PFSK-1 (cell line): ENCODE measurements around the gene HOXA9.

Experiments
- FOXP2 ChIP-seq: optimal IDR thresholded peaks from 2 replicates; pipeline ENCODE3; 2011; ENCODE audit warnings: borderline replicate concordance, control low read depth, inconsistent platforms; ENCODE audit not compliant: insufficient read depth; ENCODE audit errors: extremely low read length, extremely low read depth
- POLR2AphosphoS5 ChIP-seq: IDR thresholded peaks from 2 replicates; pipeline ENCODE4 v1.6.1; 2012; ENCODE audit warnings: low read depth, mild to moderate bottlenecking, control low read depth, low read length, moderate library complexity
- SIN3A ChIP-seq: IDR thresholded peaks from 2 replicates; pipeline ENCODE4 v1.6.1; 2012; ENCODE audit warnings: mild to moderate bottlenecking, low read length, moderate library complexity, borderline replicate concordance; ENCODE audit not compliant: insufficient read depth
- TAF1 ChIP-seq: IDR thresholded peaks from 2 replicates; pipeline ENCODE4 v1.6.1; 2012; ENCODE audit warnings: low read length, control low read depth, borderline replicate concordance; ENCODE audit not compliant: insufficient read depth
- TF ChIP-seq, protein P1 (sequence below), 2 experiments: IDR thresholded peaks; 2 replicates each; pipeline versions ENCODE4 v1.6.1 to v1.8.0; 2011 to 2012; ENCODE audit warnings: low read depth in 2 of 2, low read length in 2 of 2, control low read depth in 1 of 2, inconsistent platforms in 1 of 2, mild to moderate bottlenecking in 1 of 2, moderate library complexity in 1 of 2; ENCODE audit not compliant: insufficient read depth in 1 of 2

Gene HOXA9

DNA sequence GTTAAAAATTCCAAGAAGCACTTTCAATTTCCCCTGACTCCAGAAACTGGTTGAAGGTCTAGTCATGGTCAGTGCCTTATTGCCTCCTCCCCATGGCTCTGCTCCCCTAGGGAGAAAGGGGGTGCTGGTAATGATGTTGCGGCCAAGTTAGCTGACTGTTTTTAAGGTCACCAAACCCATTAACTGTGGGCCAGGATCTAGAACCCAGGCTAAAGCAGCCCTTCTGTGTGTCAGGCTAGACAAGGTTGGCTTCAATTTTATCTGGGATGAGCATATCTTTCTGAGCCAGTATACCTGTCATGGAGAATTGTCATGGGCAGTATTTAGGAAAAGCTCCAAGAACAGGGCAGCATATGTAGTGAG lies 45.7 kb upstream of the HOXA9 start:
- TF ChIP-seq SIN3A (no peak), TAF1 (no peak), FOXP2 (no peak), POLR2AphosphoS5 (no peak)
- TF ChIP-seq, protein P1, sequence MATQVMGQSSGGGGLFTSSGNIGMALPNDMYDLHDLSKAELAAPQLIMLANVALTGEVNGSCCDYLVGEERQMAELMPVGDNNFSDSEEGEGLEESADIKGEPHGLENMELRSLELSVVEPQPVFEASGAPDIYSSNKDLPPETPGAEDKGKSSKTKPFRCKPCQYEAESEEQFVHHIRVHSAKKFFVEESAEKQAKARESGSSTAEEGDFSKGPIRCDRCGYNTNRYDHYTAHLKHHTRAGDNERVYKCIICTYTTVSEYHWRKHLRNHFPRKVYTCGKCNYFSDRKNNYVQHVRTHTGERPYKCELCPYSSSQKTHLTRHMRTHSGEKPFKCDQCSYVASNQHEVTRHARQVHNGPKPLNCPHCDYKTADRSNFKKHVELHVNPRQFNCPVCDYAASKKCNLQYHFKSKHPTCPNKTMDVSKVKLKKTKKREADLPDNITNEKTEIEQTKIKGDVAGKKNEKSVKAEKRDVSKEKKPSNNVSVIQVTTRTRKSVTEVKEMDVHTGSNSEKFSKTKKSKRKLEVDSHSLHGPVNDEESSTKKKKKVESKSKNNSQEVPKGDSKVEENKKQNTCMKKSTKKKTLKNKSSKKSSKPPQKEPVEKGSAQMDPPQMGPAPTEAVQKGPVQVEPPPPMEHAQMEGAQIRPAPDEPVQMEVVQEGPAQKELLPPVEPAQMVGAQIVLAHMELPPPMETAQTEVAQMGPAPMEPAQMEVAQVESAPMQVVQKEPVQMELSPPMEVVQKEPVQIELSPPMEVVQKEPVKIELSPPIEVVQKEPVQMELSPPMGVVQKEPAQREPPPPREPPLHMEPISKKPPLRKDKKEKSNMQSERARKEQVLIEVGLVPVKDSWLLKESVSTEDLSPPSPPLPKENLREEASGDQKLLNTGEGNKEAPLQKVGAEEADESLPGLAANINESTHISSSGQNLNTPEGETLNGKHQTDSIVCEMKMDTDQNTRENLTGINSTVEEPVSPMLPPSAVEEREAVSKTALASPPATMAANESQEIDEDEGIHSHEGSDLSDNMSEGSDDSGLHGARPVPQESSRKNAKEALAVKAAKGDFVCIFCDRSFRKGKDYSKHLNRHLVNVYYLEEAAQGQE (IDR thresholded peaks at IDR 0.05; ENCODE audit: insufficient read depth in 1 of 2, low read depth in 2 of 2, low read length in 2 of 2) = no peak

DNA sequence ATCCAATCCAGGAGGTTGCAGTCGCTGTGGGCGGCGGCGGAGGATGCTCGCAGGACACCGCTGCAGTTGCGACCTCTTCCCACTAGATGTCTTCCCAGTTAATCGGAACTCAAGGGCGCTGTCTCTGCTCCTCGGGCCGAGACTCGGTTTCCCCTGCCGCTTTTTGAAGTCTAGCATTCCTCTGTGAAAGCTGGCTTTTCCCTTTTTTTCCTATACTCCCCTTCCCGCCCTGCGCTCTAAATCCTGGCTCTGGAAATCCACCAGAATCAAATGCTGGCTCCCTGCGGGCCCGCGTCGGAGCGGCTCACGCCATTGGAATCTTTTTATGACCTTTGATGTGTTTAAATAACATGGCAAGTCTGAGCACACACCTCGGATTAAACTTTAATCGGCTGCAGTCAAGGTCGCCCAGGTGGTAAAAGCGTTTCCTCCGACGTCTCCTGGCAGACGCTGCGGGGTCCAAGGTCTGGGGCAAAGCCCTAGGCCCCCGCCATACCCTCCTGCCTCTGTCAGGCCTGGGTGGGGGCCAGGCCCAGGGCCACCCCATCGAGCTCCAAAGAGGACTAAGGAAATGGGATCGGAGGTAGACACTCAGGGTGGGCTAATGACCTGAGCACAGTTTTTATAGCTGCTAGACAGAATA lies 45.2 kb upstream of the HOXA9 start:
- TF ChIP-seq FOXP2 (no peak), TAF1 (no peak), POLR2AphosphoS5 (no peak), SIN3A (no peak)
- TF ChIP-seq, protein P1 (IDR thresholded peaks at IDR 0.05; ENCODE audit: insufficient read depth in 1 of 2, low read depth in 2 of 2, low read length in 2 of 2) = no peak

DNA sequence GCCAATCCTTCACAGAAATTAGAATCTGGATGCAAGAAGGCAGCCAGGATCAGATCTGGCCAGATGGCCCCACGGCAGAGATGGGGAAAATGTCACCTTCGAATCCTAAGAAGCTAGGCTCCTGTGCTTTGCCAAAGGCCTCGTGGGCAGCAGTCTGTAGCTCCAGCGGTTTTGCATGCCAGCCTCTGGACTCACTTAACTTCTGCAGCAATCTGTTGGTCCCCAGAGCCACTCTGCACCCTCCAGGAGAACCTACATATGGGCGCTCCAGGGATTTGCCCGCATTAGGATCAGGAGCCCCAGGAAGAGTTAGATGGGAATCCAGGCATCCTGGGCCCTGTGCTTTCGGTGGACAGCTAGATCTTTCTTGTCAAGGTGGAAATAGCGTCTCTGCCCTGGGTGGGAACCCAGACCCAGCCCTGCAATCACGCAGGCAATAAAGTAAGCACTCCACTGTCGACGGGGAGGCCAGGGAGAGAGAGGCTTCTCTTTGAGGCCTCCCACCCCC lies 44.6 kb upstream of the HOXA9 start:
- no peak for TF ChIP-seq POLR2AphosphoS5
- TF ChIP-seq, protein P1 (IDR thresholded peaks at IDR 0.05; ENCODE audit: insufficient read depth in 1 of 2, low read depth in 2 of 2, low read length in 2 of 2) = no peak
- TF ChIP-seq FOXP2 = no peak
- TF ChIP-seq TAF1 = no peak
- TF ChIP-seq SIN3A = no peak

DNA sequence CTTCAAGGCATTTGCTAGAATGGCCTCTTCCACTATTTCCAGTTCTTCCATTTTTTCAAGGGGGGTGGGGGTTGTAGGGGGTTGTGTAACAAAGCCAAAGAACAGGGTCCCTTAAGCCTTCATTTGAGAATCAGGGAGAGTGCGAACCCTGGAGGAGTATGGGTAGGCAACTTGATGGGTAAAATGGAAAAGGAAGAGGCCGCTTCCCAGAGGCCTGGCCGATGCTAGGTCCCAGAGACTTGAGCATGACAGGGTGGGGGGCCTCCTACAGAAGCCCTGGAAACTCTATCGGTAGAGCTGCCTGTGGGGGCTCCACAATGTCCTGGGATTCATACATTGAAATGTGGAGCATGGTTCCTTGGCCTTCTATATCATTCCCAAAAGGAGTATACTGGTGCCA lies 43.7 kb upstream of the HOXA9 start:
- no peak for TF ChIP-seq FOXP2
- TF ChIP-seq, protein P1 (IDR thresholded peaks at IDR 0.05; ENCODE audit: insufficient read depth in 1 of 2, low read depth in 2 of 2, low read length in 2 of 2) = no peak
